ENCODE data around the gene ERC1.
"Not testable (repeated sequence)": the region's sequence is repeated elsewhere in the genome, so short reads cannot be mapped to it uniquely, and the experiment has no call there.

The ERC1 gene

DNA sequence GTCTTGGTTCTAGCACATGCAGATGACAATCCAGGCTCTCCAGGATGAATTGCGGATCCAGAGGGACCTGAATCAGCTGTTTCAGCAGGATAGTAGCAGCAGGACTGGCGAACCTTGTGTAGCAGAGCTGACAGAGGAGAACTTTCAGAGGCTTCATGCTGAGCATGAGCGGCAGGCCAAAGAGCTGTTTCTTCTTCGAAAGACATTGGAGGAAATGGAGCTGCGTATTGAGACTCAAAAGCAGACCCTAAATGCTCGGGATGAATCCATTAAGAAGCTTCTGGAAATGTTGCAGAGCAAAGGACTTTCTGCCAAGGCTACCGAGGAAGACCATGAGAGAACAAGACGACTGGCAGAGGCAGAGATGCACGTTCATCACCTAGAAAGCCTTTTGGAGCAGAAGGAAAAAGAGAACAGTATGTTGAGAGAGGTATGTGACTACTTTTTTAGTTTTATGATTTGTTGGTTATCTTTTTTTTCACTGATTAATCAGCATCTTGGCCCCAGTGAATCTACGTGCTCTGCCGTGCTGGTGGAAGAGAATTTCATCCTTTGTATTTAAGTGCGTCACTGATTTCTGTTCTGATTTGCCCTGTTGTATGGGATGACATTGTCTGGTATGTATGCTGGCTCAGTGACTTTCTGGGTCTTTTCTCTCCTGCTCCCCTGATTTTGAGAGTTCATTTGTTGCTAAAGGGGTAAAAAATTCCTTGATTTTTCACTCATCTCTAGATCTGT, 92.3 kb downstream of the ERC1 start:
- DNase-seq, result no peak

DNA sequence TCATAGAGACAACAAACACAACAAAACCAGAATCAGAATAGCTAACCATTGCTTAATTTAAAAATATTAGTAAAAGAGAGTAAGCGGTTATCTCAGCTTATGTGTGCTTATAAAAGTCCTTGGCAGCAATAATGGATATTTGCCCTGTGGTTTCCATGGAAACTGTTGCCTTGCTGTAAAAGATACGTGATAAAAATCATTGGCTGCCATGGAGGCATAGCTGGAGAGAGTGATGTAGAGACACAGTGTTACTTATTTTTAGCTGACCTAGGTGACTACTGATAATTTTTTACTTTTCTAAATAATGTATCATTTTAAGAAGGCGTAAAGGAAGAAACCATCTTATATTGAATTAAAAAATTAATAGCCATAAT, 92.9 kb downstream of the ERC1 start:
- no peak for DNase-seq

DNA sequence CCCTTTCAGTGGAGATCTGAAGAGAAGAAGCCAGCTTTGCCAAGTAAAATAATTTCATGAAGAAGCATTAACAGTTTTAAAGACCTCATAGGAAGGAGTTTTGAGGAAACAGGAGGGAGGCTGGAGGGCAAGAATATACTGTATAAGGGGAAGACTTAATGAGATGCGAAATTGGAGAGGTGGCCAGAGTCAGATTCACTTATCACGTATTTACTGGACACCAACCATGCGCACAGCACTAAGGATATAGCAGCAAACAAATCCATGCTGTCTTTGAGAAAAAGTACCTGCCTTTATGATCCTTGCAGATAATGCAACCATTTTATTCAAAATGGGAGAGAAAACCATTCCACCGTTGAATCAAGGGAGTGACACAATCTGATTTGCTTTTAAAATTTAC, 100.3 kb downstream of the ERC1 start:
- no peak for DNase-seq

DNA sequence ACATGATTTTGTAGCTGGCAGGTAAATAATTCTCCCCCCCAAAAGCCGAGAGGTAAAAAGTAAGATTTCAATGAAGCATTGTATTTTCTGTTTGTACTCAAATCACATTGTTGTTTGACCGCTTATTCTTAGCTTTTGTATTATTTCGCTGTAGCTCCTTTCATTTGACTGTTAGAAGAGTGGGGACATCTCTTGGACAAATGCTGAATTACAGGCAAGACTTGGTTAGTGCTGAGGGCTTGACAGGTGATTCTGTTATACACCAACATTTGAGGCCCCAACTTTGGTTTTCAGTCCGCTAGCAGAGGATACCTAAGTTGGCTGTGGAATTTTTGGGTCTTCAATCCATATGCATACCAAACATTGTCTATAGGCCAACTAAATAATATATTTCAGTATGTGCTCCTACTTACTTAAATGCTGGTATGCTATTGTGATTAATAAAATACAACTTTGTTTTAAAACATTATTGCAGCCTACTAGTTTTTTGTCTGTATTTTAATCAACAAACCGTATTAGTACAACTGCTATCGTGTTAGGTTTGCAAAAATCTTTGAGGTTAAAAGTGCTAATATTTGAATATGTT, 102.2 kb downstream of the ERC1 start:
- DNase-seq, result no peak

DNA sequence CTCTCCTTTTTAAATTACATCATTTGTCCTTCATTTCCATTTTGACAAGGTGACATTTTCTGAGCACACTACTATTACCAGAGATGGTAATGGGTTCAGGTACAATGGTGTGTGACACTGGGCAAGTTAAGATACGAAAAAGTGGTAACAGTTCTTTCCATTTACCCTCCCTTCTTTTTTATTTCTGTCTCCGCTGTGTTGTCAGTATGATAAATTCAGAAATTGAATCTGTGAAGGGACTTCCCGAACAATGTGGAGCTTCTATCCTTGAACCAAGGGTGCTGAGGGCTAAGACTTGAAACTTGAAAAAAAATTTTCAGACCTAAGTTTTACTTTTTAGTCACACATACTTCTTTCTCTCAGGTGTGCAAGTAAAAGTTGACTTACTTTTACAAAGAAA, 103.7 kb downstream of the ERC1 start:
- no peak for DNase-seq

DNA sequence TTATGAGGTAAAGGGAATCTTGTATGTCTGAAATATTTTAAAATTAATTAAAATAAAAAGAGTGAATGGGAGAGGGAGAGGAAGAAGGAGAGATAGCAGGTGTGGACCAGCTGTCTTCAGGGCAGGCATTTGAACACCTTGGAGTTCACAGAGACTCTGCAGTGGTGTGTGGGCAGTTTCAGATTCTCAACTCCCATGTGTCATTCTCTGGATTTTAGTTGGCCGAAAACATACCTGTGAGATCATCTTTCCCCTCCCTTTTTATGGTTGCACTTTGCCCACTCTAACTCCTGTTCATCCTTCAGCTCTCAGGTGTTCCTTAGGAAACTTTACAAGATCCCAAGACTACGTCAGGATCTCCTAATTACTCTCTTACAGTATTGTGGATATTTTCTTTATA, 108.1 kb downstream of the ERC1 start:
- no peak for DNase-seq

DNA sequence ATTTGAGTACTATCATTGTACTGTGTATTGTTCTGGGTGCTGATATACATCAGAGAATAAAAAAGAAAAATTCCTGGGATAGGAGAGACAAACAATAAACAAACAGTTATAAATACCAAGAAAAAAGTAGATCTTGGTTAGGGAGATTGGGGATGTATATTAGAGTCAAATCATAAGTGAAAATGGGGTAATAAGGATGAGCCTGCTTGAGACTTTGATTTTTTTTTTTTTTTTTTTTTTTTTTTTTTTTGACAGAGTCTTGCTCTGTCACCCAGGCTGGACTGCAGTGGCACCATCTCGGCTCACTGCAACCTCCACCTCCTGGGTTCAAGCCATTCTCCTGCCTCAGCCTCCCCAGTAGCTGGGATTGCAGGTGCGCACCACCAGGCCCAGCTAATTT, 108.6 kb downstream of the ERC1 start:
- DNase-seq, result not testable (repeated sequence)

DNA sequence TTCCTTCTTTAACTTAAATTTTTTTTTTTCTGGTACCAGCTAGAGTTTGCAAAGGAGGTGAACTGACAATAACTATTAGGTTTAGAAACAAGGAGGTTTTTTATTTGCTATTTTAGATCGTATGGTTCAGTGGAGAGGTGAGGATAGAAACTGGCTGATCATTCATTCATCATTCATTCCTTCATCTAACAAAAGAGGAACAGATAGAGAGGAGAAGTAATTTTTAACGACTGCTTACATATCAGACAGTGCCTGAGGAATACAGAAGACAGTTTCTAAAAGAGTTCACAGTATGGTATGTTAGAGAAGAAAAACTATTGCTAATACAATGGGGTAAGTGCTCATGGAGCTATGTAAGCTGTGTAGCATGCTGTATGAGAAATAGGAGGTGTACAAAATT, 111.1 kb downstream of the ERC1 start:
- DNase-seq, result no peak

DNA sequence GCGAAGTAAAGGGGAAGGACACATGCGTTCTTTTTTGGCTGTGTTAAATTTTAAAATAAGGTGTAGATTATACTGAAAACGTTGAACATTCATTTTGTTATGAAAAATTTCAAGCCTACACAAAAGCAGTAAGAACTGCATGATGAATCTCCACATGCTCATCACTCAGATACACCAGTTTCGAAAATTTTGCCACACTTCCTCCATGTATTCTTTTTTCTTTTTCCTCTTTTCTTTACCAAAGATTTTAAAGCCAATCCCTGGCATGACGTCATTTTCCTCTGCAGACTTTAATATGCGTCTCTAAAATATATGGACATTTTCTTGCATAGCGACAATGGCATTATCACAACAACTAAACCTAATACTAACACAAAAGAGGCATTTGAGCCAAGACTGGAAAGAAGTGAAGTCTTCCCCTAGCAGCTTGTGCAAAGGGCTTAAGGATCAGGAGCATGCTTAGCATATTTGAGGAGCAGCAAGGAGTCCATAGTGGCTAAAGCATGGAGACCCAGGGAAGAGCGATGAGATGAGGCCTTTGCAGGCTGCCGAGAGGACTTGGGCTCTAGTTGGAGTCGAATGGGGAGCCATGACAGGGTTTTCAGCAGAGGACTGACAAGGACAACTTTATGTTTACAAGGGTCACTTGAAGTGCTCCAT, 111.9 kb downstream of the ERC1 start:
- DNase-seq, result no peak

DNA sequence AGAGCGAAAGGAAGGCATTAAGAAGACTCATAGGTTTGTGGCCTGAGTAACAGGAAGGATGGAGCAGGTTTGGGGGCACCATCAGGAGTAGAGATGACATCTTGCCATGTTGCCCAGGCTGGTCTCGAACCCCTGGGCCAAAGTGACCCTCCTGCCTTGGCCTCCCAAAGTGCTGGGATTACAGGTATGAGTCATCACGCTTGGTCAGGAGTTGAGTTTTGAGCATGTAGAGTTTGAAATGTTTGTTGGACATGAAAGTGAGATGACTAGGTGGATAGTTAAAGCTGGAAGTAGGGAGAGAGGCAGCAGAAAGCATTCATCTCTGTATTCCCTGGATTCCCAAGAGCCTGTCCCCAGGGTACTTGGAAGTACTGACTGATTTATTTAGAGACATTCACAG, 112.6 kb downstream of the ERC1 start:
- DNase-seq, result no peak

DNA sequence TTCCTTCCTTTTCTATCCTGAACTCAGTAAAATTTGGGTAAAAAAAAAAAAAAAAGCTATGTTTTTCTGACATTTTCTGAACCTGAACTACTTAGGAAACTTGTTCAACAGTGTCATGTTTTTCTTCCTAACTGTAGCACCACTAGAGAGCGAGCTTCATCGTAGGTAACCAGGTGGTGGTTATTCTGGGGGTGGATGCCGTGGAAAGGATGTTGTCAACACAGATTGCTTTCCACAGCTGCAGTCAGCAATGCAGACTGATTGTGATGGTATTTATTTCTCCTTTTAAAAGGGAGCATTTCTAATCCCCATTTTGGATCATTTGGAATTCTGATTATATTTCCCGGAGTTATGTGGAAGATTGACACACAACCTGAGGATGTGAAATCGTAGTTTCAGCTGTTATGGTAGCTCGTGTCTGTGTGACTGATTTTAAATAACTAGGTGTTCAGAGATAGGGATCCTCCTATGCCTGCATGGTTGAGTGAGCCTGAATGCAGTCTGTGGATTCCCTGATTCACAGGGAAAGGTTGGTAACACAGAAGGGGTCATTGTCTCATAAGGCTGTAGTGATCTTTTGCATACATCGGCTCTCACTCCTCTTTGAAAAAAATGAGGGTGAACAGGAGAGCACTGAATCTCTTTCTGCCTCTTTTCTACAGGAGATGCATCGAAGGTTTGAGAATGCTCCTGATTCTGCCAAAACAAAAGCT, 113.2 kb downstream of the ERC1 start:
- DNase-seq, result no peak

DNA sequence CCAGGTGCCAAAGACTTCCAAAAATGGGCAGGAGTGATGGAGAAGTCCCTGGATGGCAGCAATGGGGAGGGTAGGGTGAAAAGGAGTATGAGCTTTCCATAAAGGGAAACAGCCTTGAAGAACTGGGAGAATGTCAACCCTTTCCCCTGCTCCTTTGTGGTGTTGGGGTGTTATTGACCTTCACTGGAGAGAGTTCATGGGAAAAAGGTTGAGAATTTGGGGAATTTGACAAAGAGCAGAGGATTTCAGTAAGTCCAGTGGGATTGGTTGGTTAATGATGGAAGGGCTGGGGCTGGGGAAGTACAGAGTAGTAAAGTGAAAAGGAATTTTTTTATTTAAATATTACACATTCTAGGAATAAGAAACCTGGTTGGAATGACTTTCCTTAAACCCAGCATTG, 116.6 kb downstream of the ERC1 start:
- DNase-seq, result no peak

DNA sequence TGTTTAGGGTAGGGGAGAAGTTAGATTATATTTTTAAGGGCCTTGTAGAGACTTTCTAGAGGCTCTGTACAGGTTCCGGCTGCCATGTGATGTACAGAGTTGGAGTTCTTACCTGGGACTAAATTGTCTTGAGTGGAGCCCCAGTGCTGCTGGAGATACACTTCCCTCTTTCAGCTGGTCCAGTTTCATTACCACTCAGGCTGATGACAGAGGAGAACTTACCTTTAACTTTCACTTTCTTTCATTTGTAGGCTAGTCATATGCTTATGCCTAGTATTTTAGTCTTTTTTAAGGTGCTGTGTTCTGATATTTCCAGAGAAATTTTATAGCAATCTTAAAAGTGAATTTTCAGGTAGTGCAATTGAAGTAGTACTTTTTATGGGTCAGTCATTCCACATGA, 117.3 kb downstream of the ERC1 start:
- DNase-seq, result no peak

DNA sequence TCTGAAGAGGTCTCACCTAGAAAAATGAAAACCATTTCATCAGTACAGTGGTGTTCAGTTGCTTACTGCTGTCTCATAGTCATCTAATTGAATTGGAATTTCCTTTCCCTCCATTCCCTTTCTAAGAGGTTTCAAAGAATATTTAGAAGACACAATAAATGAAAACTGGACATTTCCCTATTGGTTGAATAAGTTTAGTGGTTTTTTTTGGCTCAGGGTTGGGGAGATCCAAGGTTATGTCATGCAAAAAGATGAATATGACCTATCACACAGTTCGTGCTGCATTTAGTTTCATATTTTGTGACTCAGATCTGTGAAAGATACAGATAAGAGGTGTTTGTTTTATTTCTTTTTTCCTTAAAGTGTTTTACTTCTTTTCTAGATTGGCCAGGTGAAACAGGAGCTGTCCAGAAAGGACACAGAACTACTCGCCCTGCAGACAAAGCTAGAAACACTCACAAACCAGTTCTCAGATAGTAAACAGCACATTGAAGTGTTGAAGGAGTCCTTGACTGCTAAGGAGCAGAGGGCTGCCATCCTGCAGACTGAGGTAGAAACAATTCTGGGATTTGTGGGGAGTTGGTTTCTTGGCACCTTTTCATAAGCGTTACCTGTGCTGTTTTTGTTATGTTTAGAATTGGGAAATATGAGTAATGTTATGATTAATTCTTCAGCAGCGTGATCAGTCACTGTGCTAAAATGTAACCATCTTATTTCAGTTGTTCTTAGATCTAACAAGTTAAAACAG, 124.6 kb downstream of the ERC1 start:
- DNase-seq, result no peak

DNA sequence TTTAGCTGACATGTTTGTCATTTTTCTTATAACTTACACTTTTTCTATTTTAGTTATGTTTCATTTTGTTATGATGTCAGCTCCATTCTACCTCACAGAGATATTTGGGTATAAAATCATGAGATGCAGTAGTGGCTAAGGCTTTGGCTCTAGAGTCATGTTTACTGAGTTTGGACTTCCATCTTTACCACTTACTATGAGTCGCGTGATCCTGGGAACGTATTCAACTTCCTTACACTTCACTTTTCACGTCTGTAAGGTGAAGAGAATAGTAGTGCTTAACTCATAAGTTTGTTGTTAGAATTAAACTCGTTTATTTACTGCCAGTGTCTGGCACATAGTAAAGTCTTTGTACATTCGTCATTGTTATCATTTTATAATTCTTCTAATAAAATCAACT, 126.3 kb downstream of the ERC1 start:
- DNase-seq, result no peak

DNA sequence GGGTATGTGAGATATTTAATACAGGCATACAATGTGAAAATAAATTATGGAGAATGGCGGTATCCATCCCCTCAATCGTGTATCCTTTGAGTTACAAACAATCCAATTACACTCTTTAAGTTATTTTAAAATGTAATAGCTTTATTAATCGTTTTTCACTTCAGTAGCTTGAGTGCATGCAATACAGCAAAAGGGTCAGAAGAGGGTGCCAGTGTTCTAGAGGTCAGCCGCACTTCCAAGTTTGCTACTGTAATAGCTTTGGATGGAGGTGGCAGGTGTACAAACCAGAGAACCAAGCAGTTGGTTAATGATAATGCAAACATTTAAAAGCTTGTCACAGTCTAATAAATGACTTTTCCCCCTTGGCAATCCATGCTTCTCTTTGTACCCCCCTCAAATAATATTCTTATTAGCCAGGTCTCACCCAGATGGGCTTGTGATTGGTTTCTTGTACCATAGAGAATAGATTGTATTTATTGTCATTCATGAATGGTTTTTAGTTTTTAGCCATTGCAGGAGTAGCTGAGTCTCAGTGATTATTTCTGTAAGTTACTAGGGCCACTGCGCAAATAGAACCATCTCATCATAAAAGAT, 127.0 kb downstream of the ERC1 start:
- DNase-seq, result peak; percentile 40

DNA sequence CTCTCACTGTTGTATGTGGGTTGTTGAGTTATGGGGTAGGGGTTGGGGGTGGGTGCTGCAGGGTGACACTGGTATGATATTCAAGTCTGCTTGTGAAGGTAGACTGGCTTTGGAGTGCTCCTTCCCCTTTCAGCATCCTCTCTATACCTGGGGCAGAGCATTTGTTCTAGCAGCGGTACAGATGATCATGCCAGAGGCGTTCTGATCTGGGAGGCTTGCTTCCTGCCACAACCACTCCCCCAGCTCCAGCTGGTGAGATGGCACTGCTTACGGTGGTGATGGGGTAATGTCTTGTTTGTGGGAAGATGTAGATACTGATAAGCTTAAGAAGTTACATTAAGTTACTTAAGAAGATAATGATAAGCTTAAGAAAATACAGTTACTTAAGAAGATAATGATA, 131.8 kb downstream of the ERC1 start:
- no peak for DNase-seq

DNA sequence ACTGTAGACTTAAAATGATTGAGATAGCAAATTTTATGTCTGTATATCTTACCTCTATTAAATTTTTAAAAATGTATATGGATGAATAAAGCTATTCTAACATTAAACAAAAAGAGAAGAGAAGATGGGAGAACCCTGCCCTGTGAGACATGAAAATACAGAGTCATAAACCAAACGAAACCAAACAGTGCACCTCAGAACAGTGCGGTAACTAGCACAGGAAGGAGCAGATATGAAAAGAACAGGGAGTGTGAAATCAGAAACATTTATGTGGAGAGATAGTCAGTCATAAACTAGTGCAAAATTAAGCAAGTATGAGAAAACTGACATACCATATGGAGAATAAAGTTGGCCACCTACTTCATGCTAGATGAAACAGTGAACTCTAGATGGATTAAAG, 135.1 kb downstream of the ERC1 start:
- DNase-seq, result no peak

DNA sequence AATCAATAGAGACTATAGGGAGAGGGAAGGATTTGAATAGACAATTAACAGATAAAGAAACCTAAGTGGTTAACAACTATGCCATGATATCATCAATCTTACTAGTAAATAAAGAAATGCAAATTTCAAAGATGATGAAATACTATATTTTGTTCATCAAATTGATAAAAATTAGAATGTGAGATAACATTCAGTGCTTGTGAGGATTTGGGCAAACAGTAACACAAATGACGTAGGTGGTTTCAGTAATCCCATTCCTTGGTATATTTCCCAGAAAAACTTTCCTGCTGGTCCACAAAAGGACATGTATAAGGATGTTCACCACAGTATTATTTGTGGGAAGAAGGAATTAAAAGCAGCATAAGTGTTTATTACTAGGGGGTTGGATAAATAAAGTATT, 136.0 kb downstream of the ERC1 start:
- DNase-seq, result no peak

DNA sequence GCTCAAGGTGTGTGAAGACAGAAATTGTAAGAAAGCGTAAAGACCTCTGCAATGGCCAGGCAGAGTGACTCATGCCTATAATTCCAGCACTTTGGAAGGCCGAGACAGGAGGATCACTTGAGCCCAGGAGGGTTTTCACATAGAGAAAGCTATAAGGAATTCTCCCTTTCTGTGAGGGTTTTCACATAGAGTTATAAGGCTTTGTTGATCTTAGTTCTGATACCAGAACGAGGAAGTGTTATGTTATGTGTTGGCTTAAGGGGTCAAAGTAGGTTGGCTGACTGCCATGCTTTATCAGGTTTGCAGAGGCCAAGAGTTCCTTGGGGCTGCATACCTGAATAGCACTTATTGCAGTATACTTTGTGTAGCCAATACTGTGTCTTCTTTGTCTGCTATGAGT, 139.1 kb downstream of the ERC1 start:
- no peak for DNase-seq

DNA sequence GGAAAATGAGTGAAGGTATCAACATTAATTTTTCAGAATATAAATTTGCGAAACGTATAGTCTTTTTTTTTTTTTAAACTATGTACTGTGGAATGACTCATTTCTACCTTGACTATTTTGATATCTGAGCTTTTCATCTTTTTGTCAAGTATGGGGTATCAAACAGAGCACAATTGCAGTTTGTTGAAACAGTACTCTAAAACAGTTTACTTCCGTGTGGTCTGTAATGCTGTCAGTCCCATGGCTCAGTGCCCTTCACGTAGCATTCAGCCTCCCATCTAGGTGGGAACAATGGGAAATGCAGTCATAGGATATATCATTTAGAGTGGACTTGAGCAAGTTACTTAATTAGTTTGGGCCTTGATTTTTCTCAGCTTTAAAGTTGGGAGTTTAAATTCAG, 139.5 kb downstream of the ERC1 start:
- DNase-seq, result no peak

DNA sequence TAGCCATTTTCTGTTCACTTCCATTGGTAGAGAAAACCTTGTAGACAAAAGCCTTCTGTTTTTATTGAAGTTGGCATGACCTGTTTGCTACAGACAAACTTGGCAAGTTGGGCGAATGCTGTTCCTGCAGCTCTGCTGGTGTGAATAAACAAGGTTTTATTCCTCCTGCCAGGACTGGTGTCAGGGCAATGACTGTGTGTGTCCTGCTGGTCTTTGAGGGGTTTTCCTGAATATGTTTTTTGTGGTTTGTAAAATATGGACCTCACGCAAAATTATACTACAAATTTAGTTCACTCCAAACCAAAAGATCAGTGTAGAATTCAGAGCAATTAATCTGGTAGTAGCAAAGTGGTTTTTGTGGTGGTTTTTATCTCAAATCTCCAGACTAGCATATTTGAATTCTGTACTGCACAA, 140.8 kb downstream of the ERC1 start:
- no peak for DNase-seq

DNA sequence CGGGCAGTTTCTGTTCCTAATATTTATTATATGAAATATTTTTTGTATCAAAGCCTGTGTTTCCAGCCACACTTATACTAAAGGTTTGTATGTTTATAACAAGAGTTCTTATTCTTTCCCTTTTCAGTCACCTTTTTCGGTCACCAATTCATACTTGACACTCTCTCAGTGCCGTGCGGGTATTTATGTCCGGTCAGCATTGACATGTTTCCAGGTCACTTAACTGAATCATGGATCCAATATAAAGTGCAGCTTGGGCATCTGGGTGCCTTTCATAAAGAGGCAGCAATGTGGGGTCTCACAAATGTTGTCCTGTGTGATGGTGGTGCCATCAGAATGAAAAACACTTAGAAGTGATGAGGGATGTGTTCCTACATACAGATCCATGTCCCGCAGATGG, 141.3 kb downstream of the ERC1 start:
- no peak for DNase-seq
